ENCODE measurements around the gene VTI1A. TPM values are rescaled to one million over a fixed set of nuclear protein-coding genes. Genes with fewer than 3 reads are reported as not detected.

Gene VTI1A
- total and polyA plus RNA-seq, 2 of the 8 experiments (the other 6 are each of a cell fraction or from before 2014, with no cell fraction given) = 6.0 to 20.0 TPM

DNA sequence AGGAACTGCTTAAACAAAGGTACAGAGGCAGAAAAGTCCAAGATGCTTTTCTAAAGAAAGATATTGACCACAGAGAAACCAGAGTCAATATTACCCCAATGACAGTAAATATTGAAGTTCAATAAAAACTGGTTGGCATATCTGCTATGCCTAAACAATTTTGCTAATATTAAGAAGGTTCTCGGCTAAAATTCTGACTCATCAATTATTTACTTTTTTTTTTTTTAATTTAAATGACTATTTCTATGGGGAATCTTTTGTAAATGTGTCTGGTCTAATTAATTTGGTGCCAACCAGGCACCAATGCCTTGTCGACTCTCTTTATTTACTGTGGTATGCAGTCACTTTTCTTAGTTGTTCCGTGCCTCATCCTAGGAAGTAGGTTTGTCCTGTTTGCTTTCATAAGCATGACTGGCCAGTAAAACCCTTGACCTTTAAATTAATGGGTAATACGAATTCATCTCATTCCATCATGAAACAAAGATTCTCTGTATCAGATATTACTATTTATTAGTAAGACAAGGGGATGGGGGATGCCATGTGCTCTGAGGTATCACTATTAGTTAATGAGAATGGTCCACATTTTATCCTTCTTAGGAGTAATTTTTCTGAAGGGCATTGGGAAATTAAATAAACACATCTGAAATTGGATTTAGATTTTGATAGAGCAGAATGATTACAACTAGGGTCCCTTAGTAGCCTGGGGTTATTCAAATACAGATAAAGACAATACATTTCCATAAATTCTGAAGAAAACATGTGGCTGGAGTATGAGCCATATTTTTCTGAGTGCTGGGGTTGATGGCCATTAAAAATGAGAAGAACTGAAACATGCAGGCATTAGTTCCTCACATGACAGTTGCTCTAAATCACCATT lies 154.4 kb downstream of the VTI1A start (continued):
- TF ChIP-seq RAD21 (IDR thresholded peaks at IDR 0.05 in 1 of 2, conservative IDR thresholded peaks at IDR 0.05 in 1 of 2; ENCODE audit: low read depth in 2 of 2, low read length in 2 of 2) (no peak), SP1 (IDR thresholded peaks at IDR 0.05; ENCODE audit: low read depth, low read length) (no peak), PHF8 (conservative IDR thresholded peaks at IDR 0.05; ENCODE audit: low read depth, low read length) (no peak), POLR2A (IDR thresholded peaks at IDR 0.05; ENCODE audit: control extremely low read depth in 1 of 2, low read depth in 2 of 2, low read length in 2 of 2) (no peak)
